Measurements from ENCODE around the gene PNPT1. TPM values are rescaled to one million over a fixed set of nuclear protein-coding genes. Genes with fewer than 3 reads are reported as not detected.

The PNPT1 gene
- total and polyA plus RNA-seq, 2 of the 13 experiments (the other 11 are each of a cell fraction or from before 2014, with no cell fraction given), result 23.4 to 61.0 TPM

DNA sequence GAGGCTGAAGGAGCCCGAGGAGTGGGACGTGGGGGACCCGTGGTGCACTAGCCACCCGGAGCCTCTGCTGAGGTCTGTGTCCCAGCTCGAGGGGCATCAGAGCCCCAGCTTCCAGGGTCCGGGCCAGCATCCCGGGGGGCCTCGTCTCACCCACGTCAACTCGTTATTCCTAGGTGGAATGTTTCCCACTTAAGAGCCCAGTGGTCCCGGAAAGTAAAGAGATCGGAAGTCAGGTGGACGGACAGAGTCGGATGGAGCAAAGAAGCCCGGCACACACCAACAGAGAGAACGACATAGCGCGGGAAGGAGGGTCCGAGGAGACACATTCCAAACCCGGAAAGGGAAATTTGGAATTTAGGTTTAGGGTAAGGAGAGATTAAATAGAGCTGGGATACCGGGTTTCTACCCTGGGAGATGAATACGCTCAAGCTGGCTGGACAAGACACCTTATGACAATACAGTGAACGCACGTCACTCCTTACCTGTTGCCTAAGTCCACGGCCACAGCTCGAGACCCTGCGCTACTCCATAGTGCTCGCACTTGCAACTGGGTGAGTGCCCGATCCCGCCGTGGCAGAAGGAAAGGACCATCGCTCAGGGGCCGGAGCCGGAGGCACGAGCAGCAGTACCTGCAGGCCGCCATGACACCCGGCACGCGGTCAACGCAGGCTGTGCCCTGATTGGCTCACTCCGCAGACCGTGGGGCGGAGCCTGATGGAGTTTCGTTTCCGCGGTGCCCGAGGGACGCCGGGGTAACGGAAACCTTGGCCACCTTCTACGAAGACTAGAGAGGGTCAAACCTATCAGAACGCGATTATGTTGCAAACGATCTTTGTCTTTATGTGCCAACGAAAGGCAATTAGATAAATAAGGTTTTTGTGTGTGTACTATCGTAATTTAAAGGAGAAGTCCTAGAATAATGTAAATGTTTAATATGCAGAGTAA is at the start of gene PNPT1 (continued):
- TF ChIP-seq, protein P1, sequence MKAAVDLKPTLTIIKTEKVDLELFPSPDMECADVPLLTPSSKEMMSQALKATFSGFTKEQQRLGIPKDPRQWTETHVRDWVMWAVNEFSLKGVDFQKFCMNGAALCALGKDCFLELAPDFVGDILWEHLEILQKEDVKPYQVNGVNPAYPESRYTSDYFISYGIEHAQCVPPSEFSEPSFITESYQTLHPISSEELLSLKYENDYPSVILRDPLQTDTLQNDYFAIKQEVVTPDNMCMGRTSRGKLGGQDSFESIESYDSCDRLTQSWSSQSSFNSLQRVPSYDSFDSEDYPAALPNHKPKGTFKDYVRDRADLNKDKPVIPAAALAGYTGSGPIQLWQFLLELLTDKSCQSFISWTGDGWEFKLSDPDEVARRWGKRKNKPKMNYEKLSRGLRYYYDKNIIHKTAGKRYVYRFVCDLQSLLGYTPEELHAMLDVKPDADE (CRISPR knock-in tag; IDR thresholded peaks at IDR 0.05), result no peak
- TF ChIP-seq, protein P2, sequence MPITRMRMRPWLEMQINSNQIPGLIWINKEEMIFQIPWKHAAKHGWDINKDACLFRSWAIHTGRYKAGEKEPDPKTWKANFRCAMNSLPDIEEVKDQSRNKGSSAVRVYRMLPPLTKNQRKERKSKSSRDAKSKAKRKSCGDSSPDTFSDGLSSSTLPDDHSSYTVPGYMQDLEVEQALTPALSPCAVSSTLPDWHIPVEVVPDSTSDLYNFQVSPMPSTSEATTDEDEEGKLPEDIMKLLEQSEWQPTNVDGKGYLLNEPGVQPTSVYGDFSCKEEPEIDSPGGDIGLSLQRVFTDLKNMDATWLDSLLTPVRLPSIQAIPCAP (CRISPR knock-in tag; IDR thresholded peaks at IDR 0.05; ENCODE audit: low read depth), result no peak
- TF ChIP-seq SRSF1 (optimal IDR thresholded peaks at IDR 0.05; ENCODE audit: low read depth, low read length), result no peak
- TF ChIP-seq ESRRA (CRISPR knock-in tag; IDR thresholded peaks at IDR 0.05; ENCODE audit: low read depth), result peak; percentile 23; the same call in 1 of the 2 replicates
- TF ChIP-seq, protein P3, sequence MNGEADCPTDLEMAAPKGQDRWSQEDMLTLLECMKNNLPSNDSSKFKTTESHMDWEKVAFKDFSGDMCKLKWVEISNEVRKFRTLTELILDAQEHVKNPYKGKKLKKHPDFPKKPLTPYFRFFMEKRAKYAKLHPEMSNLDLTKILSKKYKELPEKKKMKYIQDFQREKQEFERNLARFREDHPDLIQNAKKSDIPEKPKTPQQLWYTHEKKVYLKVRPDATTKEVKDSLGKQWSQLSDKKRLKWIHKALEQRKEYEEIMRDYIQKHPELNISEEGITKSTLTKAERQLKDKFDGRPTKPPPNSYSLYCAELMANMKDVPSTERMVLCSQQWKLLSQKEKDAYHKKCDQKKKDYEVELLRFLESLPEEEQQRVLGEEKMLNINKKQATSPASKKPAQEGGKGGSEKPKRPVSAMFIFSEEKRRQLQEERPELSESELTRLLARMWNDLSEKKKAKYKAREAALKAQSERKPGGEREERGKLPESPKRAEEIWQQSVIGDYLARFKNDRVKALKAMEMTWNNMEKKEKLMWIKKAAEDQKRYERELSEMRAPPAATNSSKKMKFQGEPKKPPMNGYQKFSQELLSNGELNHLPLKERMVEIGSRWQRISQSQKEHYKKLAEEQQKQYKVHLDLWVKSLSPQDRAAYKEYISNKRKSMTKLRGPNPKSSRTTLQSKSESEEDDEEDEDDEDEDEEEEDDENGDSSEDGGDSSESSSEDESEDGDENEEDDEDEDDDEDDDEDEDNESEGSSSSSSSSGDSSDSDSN (CRISPR knock-in tag; IDR thresholded peaks at IDR 0.05), result peak; percentile 65
- TF ChIP-seq, protein P4, sequence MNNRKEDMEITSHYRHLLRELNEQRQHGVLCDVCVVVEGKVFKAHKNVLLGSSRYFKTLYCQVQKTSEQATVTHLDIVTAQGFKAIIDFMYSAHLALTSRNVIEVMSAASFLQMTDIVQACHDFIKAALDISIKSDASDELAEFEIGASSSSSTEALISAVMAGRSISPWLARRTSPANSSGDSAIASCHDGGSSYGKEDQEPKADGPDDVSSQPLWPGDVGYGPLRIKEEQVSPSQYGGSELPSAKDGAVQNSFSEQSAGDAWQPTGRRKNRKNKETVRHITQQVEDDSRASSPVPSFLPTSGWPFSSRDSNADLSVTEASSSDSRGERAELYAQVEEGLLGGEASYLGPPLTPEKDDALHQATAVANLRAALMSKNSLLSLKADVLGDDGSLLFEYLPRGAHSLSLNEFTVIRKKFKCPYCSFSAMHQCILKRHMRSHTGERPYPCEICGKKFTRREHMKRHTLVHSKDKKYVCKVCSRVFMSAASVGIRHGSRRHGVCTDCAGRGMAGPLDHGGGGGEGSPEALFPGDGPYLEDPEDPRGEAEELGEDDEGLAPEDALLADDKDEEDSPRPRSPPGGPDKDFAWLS (CRISPR knock-in tag; IDR thresholded peaks at IDR 0.05; ENCODE audit: borderline replicate concordance), result no peak
- TF ChIP-seq ZNF446 (CRISPR knock-in tag; IDR thresholded peaks at IDR 0.05), result peak; percentile 66; the same call in 1 of the 2 replicates
- TF ChIP-seq ZNF12 (CRISPR knock-in tag; IDR thresholded peaks at IDR 0.05), result 0 out of 2 replicates have a peak, but pooled peaks have one; percentile 19
- TF ChIP-seq ZNF20 (CRISPR knock-in tag; IDR thresholded peaks at IDR 0.05), result no peak
- TF ChIP-seq BHLHE40 (IDR thresholded peaks at IDR 0.05; ENCODE audit: low read length), result peak; percentile 57; the same call in 1 of the 2 replicates
- 0 out of 2 replicates have a peak, but pooled peaks have one; percentile 31 for TF ChIP-seq EEA1 (CRISPR knock-in tag; IDR thresholded peaks at IDR 0.05; ENCODE audit: borderline replicate concordance)
- TF ChIP-seq GATA4 (IDR thresholded peaks at IDR 0.05; ENCODE audit: borderline replicate concordance, low read depth), result peak; percentile 29; the same call in 1 of the 2 replicates
- TF ChIP-seq MIER3 (CRISPR knock-in tag; IDR thresholded peaks at IDR 0.05; ENCODE audit: borderline replicate concordance), result peak; percentile 80; the same call in 1 of the 2 replicates
- no peak for TF ChIP-seq SNAI1 (CRISPR knock-in tag; IDR thresholded peaks at IDR 0.05; ENCODE audit: borderline replicate concordance)
- TF ChIP-seq ZNF564 (CRISPR knock-in tag; IDR thresholded peaks at IDR 0.05), result peak; percentile 77; the same call in 1 of the 2 replicates
- TF ChIP-seq, protein P5, sequence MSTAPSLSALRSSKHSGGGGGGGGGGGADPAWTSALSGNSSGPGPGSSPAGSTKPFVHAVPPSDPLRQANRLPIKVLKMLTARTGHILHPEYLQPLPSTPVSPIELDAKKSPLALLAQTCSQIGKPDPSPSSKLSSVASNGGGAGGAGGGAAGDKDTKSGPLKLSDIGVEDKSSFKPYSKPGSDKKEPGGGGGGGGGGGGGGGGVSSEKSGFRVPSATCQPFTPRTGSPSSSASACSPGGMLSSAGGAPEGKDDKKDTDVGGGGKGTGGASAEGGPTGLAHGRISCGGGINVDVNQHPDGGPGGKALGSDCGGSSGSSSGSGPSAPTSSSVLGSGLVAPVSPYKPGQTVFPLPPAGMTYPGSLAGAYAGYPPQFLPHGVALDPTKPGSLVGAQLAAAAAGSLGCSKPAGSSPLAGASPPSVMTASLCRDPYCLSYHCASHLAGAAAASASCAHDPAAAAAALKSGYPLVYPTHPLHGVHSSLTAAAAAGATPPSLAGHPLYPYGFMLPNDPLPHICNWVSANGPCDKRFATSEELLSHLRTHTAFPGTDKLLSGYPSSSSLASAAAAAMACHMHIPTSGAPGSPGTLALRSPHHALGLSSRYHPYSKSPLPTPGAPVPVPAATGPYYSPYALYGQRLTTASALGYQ (CRISPR knock-in tag; IDR thresholded peaks at IDR 0.05), result no peak; the same call in 1 of the 2 replicates
- peak; percentile 95 to 98 for TF ChIP-seq POLR2A (IDR thresholded peaks at IDR 0.05; ENCODE audit: insufficient read depth in 1 of 2, low read depth in 2 of 2, low read length in 2 of 2)
- TF ChIP-seq, protein P6, sequence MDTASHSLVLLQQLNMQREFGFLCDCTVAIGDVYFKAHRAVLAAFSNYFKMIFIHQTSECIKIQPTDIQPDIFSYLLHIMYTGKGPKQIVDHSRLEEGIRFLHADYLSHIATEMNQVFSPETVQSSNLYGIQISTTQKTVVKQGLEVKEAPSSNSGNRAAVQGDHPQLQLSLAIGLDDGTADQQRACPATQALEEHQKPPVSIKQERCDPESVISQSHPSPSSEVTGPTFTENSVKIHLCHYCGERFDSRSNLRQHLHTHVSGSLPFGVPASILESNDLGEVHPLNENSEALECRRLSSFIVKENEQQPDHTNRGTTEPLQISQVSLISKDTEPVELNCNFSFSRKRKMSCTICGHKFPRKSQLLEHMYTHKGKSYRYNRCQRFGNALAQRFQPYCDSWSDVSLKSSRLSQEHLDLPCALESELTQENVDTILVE (CRISPR knock-in tag; IDR thresholded peaks at IDR 0.05), result peak; percentile 87
- TF ChIP-seq ZNF746 (CRISPR knock-in tag; IDR thresholded peaks at IDR 0.05), result no peak
